ENCODE data around the gene SENP6. TPM values are rescaled to one million over a fixed set of nuclear protein-coding genes. Genes with fewer than 3 reads are reported as not detected.
A peak's percentile ranks its signal among the peaks of the same experiment; 100 is the strongest.

SENP6 gene
- polyA plus RNA-seq, 3 donors, result 22.3 to 43.9 (median 31.9) TPM

DNA sequence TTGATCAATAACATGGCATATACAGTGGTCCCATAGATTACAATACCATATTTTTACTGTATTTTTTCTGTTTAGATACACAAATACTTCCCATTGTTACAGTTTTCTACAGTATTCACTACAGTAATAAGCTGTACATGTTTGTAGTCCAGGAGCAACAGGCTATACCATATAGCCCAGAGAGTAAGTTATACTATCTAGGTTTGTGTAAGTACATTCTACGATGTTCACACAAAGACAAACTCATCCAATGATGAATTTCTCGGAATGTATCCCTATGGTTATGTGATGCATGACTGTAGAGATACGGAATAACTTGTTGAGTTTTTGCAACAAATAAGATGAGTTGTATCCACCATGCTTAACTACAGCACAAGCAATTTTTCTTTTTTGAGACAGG, 143.7 kb downstream of the SENP6 start:
- no peaks in the 10 kb centered on the region for H3K79me2 ChIP-seq (ENCODE audit: insufficient read depth, low read length)
- TF ChIP-seq, protein P1, sequence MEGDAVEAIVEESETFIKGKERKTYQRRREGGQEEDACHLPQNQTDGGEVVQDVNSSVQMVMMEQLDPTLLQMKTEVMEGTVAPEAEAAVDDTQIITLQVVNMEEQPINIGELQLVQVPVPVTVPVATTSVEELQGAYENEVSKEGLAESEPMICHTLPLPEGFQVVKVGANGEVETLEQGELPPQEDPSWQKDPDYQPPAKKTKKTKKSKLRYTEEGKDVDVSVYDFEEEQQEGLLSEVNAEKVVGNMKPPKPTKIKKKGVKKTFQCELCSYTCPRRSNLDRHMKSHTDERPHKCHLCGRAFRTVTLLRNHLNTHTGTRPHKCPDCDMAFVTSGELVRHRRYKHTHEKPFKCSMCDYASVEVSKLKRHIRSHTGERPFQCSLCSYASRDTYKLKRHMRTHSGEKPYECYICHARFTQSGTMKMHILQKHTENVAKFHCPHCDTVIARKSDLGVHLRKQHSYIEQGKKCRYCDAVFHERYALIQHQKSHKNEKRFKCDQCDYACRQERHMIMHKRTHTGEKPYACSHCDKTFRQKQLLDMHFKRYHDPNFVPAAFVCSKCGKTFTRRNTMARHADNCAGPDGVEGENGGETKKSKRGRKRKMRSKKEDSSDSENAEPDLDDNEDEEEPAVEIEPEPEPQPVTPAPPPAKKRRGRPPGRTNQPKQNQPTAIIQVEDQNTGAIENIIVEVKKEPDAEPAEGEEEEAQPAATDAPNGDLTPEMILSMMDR (IDR thresholded peaks at IDR 0.05), result no peak
- no peak overlapping the region for H3K9ac ChIP-seq (ENCODE audit: insufficient read depth, low read length, poor library complexity, severe bottlenecking)
- Mint-ChIP-seq H3K36me3 (peaks cover 0 to 5% of the 10 kb centered on the region in 2 donors), H3K27me3 (ENCODE audit: low read depth in 3 of 3) (peaks cover 89 to 97% (median 92%) of the 10 kb centered on the region in 3 donors), H3K4me3 (peak overlapping the region in 1 of 2 donors; percentile 95), H3K27ac (no peak overlapping the region), H3K9me3 (peaks cover 0 to 20% (median 9%) of the 10 kb centered on the region in 7 donors), H3K4me1 (peaks cover 23% of the 10 kb centered on the region)
- no peak overlapping the region for H2AFZ ChIP-seq (ENCODE audit: insufficient read depth, low read depth, low read length, poor library complexity, severe bottlenecking)
- H3K4me3 ChIP-seq (replicated peaks in 1 of 3; ENCODE audit: low read depth in 2 of 3, low read length in 3 of 3), result no peak overlapping the region
- no peaks in the 10 kb centered on the region for H3K36me3 ChIP-seq (replicated peaks in 1 of 2; ENCODE audit: control insufficient read depth in 1 of 2, insufficient read depth in 2 of 2, low read length in 2 of 2)
- peaks cover 67 to 89% of the 10 kb centered on the region in 2 donors for H3K27me3 ChIP-seq (ENCODE audit: control insufficient read depth in 2 of 2, insufficient read depth in 2 of 2, low read length in 2 of 2)
- intact Hi-C loops (cut with micrococcal nuclease), result no loop called here
- WGBS (ENCODE audit: insufficient coverage), result no CpG with 5 or more reads among the region's 3 CpGs
- no peaks in the 10 kb centered on the region for H4K20me1 ChIP-seq (ENCODE audit: insufficient read depth, low read length)
- no peak overlapping the region for H3K27ac ChIP-seq (ENCODE audit: low read depth in 1 of 2, low read length in 2 of 2)
- no peak for DNase-seq
- H3K4me2 ChIP-seq (replicated peaks; ENCODE audit: extremely low read depth, low read length, poor library complexity, severe bottlenecking), result no peak overlapping the region
- H3K9me3 ChIP-seq (replicated peaks in 1 of 2; ENCODE audit: control insufficient read depth in 1 of 2, insufficient read depth in 1 of 2, low read length in 2 of 2), result peaks cover 0 to 6% of the 10 kb centered on the region in 2 donors
- H3K4me1 ChIP-seq (ENCODE audit: control insufficient read depth in 1 of 2, insufficient read depth in 2 of 2, low read length in 2 of 2), result peaks cover 20 to 24% of the 10 kb centered on the region in 2 donors

- H3K4me3 Mint-ChIP-seq, result peak overlapping the region in 1 of 2 donors; percentile 95
- H3K9me3 ChIP-seq (replicated peaks in 1 of 2; ENCODE audit: control insufficient read depth in 1 of 2, insufficient read depth in 1 of 2, low read length in 2 of 2), result peaks cover 0 to 6% of the 10 kb centered on the region in 2 donors
- H3K36me3 ChIP-seq (replicated peaks in 1 of 2; ENCODE audit: control insufficient read depth in 1 of 2, insufficient read depth in 2 of 2, low read length in 2 of 2), result no peaks in the 10 kb centered on the region
- H3K79me2 ChIP-seq (ENCODE audit: insufficient read depth, low read length), result no peaks in the 10 kb centered on the region
- peaks cover 0 to 23% (median 9%) of the 10 kb centered on the region in 7 donors for H3K9me3 Mint-ChIP-seq
- H3K27me3 ChIP-seq (ENCODE audit: control insufficient read depth in 2 of 2, insufficient read depth in 2 of 2, low read length in 2 of 2), result peaks cover 74 to 90% of the 10 kb centered on the region in 2 donors
- H3K4me1 ChIP-seq (ENCODE audit: control insufficient read depth in 1 of 2, insufficient read depth in 2 of 2, low read length in 2 of 2), result peaks cover 20 to 24% of the 10 kb centered on the region in 2 donors
- peaks cover 89 to 97% (median 93%) of the 10 kb centered on the region in 3 donors for H3K27me3 Mint-ChIP-seq (ENCODE audit: low read depth in 3 of 3)
- H3K27ac ChIP-seq (ENCODE audit: low read depth in 1 of 2, low read length in 2 of 2), result no peak overlapping the region
- H3K27ac Mint-ChIP-seq, result no peak overlapping the region
- no peak for DNase-seq
- whole genome bisulfite sequencing (ENCODE audit: insufficient coverage), result 45% methylated on average over 2 of the region's 2 CpGs
- H4K20me1 ChIP-seq (ENCODE audit: insufficient read depth, low read length), result no peaks in the 10 kb centered on the region
- H3K4me3 ChIP-seq (replicated peaks in 1 of 3; ENCODE audit: low read depth in 2 of 3, low read length in 3 of 3), result no peak overlapping the region
- no peak overlapping the region for H3K4me2 ChIP-seq (replicated peaks; ENCODE audit: extremely low read depth, low read length, poor library complexity, severe bottlenecking)
- TF ChIP-seq, protein P1 (IDR thresholded peaks at IDR 0.05), result no peak
- no peak overlapping the region for H3K9ac ChIP-seq (ENCODE audit: insufficient read depth, low read length, poor library complexity, severe bottlenecking)
- intact Hi-C loops (cut with micrococcal nuclease), result no loop called here
- H3K4me1 Mint-ChIP-seq, result peaks cover 23% of the 10 kb centered on the region
- no peak overlapping the region for H2AFZ ChIP-seq (ENCODE audit: insufficient read depth, low read depth, low read length, poor library complexity, severe bottlenecking)
- H3K36me3 Mint-ChIP-seq, result peaks cover 0 to 5% of the 10 kb centered on the region in 2 donors
Measured at GRCh38 chr6:75746221-75746620, 144.5 kb downstream of the SENP6 start.

Measured in CD14-positive monocyte (primary cell).